AG09309 (cell line): Measurements from ENCODE around the gene IPO7.

ENCODE experiments used
- DNase-seq: peaks from one replicate; pipeline ENCODE4 v3.0.0-alpha.2; 2010; ENCODE audit warnings: low read depth
- H3K4me3 ChIP-seq: 2 replicates; pipeline ENCODE4 v1.5.1; 2011; ENCODE audit warnings: mild to moderate bottlenecking, low read depth, low read length, moderate library complexity; ENCODE audit not compliant: control insufficient read depth
- TF ChIP-seq, protein P1 (sequence below): IDR thresholded peaks from 2 replicates; pipeline ENCODE4 v1.5.1; 2011; ENCODE audit warnings: mild to moderate bottlenecking, low read depth, low read length, inconsistent platforms; ENCODE audit not compliant: insufficient read depth, control insufficient read depth; ENCODE audit errors: missing control alignments

The IPO7 gene

DNA sequence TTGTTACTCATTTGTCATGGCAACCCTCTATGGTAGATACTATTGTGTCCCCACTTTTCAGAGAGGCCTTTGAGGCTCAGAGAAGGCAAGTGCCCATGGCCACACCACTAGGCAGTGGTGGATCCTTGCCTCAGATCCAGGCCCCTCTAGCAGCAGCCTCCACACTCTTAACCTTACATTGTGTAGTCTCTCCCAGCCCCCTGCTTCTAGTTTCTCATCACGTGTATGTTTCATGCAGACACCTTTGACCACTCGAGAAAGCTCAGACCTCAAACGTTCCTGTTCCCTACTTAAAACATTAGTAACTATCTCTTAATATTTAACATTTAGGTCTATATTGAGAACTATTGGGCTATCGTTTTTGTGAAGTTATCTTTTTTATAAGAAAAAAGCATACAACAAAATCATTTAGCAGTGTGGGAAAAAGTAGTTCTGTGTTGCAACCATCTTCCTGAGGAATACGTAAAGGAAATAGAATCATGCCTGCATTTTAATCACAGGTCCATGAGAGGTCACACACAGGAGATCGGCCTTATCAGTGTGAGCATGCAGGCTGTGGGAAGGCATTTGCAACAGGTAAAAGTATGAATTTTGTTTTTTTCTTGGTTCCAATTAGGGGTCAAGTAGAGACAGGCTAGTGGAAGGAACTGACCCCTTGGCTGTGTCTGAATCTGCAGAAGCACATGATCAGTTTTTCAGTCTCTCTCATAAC is 111.5 kb downstream of the IPO7 start:
- TF ChIP-seq, protein P1, sequence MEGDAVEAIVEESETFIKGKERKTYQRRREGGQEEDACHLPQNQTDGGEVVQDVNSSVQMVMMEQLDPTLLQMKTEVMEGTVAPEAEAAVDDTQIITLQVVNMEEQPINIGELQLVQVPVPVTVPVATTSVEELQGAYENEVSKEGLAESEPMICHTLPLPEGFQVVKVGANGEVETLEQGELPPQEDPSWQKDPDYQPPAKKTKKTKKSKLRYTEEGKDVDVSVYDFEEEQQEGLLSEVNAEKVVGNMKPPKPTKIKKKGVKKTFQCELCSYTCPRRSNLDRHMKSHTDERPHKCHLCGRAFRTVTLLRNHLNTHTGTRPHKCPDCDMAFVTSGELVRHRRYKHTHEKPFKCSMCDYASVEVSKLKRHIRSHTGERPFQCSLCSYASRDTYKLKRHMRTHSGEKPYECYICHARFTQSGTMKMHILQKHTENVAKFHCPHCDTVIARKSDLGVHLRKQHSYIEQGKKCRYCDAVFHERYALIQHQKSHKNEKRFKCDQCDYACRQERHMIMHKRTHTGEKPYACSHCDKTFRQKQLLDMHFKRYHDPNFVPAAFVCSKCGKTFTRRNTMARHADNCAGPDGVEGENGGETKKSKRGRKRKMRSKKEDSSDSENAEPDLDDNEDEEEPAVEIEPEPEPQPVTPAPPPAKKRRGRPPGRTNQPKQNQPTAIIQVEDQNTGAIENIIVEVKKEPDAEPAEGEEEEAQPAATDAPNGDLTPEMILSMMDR, result no peak
- DNase-seq, result no peak
- no peak overlapping the region for H3K4me3 ChIP-seq
